Neural progenitor cell (in vitro differentiated cells): ENCODE results near the gene DCST2. TPM values are rescaled to one million over a fixed set of nuclear protein-coding genes. Genes with fewer than 3 reads are reported as not detected.
A peak's percentile ranks its signal among the peaks of the same experiment; 100 is the strongest.

Experiments
- DNase-seq: peaks from one replicate; pipeline ENCODE4 v3.0.0-alpha.2; 2016; ENCODE audit warnings: low spot score
- H2AFZ ChIP-seq: fragments of 200-600 bp; sonication (generic); replicated peaks from 2 replicates; pipeline ENCODE4 v1.6.1; 2016; ENCODE audit warnings: antibody characterized with exemption
- H3F3A ChIP-seq: fragments of 200-600 bp; sonication (generic); 2 replicates; pipeline ENCODE4 v1.6.1; 2016; ENCODE audit warnings: antibody characterized with exemption, low read depth
- H3K27ac ChIP-seq: fragments of 200-600 bp; sonication (generic); 2 replicates; pipeline ENCODE4 v1.5.1; 2016; ENCODE audit warnings: mild to moderate bottlenecking
- H3K27me3 ChIP-seq: fragments of 200-600 bp; sonication (generic); 2 replicates; pipeline ENCODE4 v1.6.1; 2016; ENCODE audit warnings: mild to moderate bottlenecking, moderate library complexity
- H3K36me3 ChIP-seq: fragments of 200-600 bp; sonication (generic); 2 replicates; pipeline ENCODE4 v1.5.1; 2016
- H3K4me1 ChIP-seq: fragments of 200-600 bp; sonication (generic); 2 replicates; pipeline ENCODE4 v1.6.1; 2016; ENCODE audit warnings: mixed run types
- H3K4me2 ChIP-seq: fragments of 200-600 bp; sonication (generic); 2 replicates; pipeline ENCODE4 v1.6.1; 2016
- H3K4me3 ChIP-seq: fragments of 200-600 bp; sonication (generic); 2 replicates; pipeline ENCODE4 v1.5.1; 2016
- H3K79me2 ChIP-seq: fragments of 200-600 bp; sonication (generic); 2 replicates; pipeline ENCODE4 v1.6.1; 2016; ENCODE audit warnings: low read depth
- H3K9ac ChIP-seq: fragments of 200-600 bp; sonication (generic); 2 replicates; pipeline ENCODE4 v1.6.1; 2016
- H3K9me3 ChIP-seq: fragments of 200-600 bp; sonication (generic); 2 replicates; pipeline ENCODE4 v1.5.1; 2016; ENCODE audit warnings: low read depth
- H4K20me1 ChIP-seq: fragments of 200-600 bp; sonication (generic); 2 replicates; pipeline ENCODE4 v1.6.1; 2016; ENCODE audit warnings: low read depth
- H3K27ac Mint-ChIP-seq: 3 replicates; pipeline ENCODE4 v1.8.0; 2021; ENCODE audit warnings: mixed read lengths
- H3K27me3 Mint-ChIP-seq: 2 replicates; pipeline ENCODE4 v1.8.0; 2022; ENCODE audit warnings: low read depth, mild to moderate bottlenecking, inconsistent platforms, moderate library complexity, mixed read lengths; ENCODE audit not compliant: insufficient read depth
- H3K36me3 Mint-ChIP-seq: 3 replicates; pipeline ENCODE4 v1.8.0; 2021; ENCODE audit warnings: mixed read lengths
- H3K4me1 Mint-ChIP-seq: 3 replicates; pipeline ENCODE4 v1.8.0; 2021; ENCODE audit warnings: mixed read lengths
- H3K4me3 Mint-ChIP-seq: 3 replicates; pipeline ENCODE4 v1.8.0; 2021; ENCODE audit warnings: mild to moderate bottlenecking, moderate library complexity, mixed read lengths
- H3K9me3 Mint-ChIP-seq: 3 replicates; pipeline ENCODE4 v1.8.0; 2020; ENCODE audit warnings: mixed read lengths
- EZH2 ChIP-seq: fragments of 200-600 bp; sonication (generic); IDR thresholded peaks from 2 replicates; pipeline ENCODE4 v1.6.1; 2017; ENCODE audit warnings: antibody characterized with exemption, mild to moderate bottlenecking, moderate library complexity
- EZH2phosphoT487 ChIP-seq: fragments of 200-600 bp; sonication (generic); IDR thresholded peaks from 2 replicates; pipeline ENCODE4 v1.6.1; 2017; ENCODE audit warnings: antibody characterized with exemption
- total RNA-seq: library from RNA; depleted of rRNA; stranded (reverse); fragments of >200 nt; gene quantifications from 2 replicates; pipeline ENCODE4 v1.2.3, GENCODE V29; 2015; ENCODE audit warnings: low replicate concordance
- TF ChIP-seq, protein P1 (sequence below): fragments of 200-600 bp; sonication (generic); IDR thresholded peaks from 2 replicates; pipeline ENCODE4 v1.5.1; 2017; ENCODE audit warnings: antibody characterized with exemption, mild to moderate bottlenecking

Gene DCST2
- total RNA-seq, 1 donor from 2014 or later: 1.8 TPM

GRCh38 chr1:155005076-155006011, 28.2 kb downstream of the DCST2 start:
- Mint-ChIP-seq H3K4me3 (peak overlapping the region; percentile 53), H3K4me1 (peaks cover 15% of the 10 kb centered on the region), H3K27ac (no peak overlapping the region), H3K36me3 (no peaks in the 10 kb centered on the region), H3K27me3 (peaks cover 5% of the 10 kb centered on the region), H3K9me3 (peaks cover 2% of the 10 kb centered on the region)
- H3K9ac ChIP-seq: no peak overlapping the region
- H3F3A ChIP-seq: peaks cover 21% of the 10 kb centered on the region
- H3K27ac ChIP-seq: no peak overlapping the region
- H3K4me2 ChIP-seq: peak overlapping the region; percentile 98
- no peaks in the 10 kb centered on the region for H3K36me3 ChIP-seq
- H3K4me3 ChIP-seq: no peak overlapping the region
- H3K9me3 ChIP-seq: no peaks in the 10 kb centered on the region
- H2AFZ ChIP-seq: no peak overlapping the region
- no peaks in the 10 kb centered on the region for H4K20me1 ChIP-seq
- peaks cover 42% of the 10 kb centered on the region for H3K79me2 ChIP-seq
- no peaks in the 10 kb centered on the region for H3K27me3 ChIP-seq
- DNase-seq: no peak
- no peak for TF ChIP-seq EZH2
- TF ChIP-seq EZH2phosphoT487: no peak
- TF ChIP-seq, protein P1, sequence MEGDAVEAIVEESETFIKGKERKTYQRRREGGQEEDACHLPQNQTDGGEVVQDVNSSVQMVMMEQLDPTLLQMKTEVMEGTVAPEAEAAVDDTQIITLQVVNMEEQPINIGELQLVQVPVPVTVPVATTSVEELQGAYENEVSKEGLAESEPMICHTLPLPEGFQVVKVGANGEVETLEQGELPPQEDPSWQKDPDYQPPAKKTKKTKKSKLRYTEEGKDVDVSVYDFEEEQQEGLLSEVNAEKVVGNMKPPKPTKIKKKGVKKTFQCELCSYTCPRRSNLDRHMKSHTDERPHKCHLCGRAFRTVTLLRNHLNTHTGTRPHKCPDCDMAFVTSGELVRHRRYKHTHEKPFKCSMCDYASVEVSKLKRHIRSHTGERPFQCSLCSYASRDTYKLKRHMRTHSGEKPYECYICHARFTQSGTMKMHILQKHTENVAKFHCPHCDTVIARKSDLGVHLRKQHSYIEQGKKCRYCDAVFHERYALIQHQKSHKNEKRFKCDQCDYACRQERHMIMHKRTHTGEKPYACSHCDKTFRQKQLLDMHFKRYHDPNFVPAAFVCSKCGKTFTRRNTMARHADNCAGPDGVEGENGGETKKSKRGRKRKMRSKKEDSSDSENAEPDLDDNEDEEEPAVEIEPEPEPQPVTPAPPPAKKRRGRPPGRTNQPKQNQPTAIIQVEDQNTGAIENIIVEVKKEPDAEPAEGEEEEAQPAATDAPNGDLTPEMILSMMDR: no peak
- H3K4me1 ChIP-seq: peaks cover 25% of the 10 kb centered on the region

DNA sequence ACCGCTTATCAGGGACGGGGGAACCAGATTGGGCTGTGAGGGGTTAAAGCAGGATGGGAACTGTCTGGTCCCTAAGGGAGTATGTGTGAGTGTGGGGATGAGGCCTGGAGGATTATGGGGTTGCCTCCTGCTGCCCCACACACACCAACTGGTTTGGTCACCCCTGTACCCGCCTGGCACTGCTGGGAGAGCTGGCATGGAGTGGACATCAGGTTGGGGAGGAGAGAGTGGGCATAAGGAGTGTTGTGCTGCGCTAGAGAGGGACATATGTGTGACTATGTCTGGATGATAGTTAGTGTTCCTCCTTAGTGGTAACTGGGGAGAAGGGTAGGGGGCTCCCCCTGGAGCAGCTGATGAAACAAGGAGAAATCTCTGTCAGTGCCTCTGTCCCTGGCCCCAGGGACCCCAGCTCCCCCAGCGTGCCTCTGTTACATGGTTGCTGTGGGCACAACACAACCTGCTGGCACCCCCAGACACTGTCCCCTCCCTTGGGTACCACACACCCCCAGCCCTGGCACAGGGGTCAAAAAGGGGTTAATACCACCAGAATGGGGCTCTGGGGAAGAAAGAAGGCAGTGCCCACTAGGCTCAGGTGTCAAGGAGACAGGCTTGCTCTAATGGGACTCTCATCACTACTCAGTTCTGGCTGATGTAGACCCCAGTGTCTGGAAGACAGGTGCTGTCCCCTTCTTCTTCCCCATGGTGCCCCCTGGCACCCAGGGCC, 29.1 kb downstream of the DCST2 start:
- TF ChIP-seq EZH2: no peak
- no peak for TF ChIP-seq EZH2phosphoT487
- TF ChIP-seq, protein P1: no peak
- H3K79me2 ChIP-seq: peaks cover 38% of the 10 kb centered on the region
- H3K4me1 ChIP-seq: peaks cover 30% of the 10 kb centered on the region
- peaks cover 29% of the 10 kb centered on the region for H3F3A ChIP-seq
- Mint-ChIP-seq H3K27ac (peak overlapping the region; percentile 29), H3K36me3 (no peaks in the 10 kb centered on the region), H3K4me3 (peak overlapping the region; percentile 84), H3K9me3 (peaks cover 2% of the 10 kb centered on the region), H3K4me1 (peaks cover 21% of the 10 kb centered on the region), H3K27me3 (peaks cover 5% of the 10 kb centered on the region)
- peak overlapping the region; percentile 98 for H3K4me2 ChIP-seq
- H3K36me3 ChIP-seq: no peaks in the 10 kb centered on the region
- no peak overlapping the region for H2AFZ ChIP-seq
- no peak overlapping the region for H3K27ac ChIP-seq
- H3K4me3 ChIP-seq: peak overlapping the region; percentile 72
- no peaks in the 10 kb centered on the region for H4K20me1 ChIP-seq
- no peaks in the 10 kb centered on the region for H3K9me3 ChIP-seq
- no peak for DNase-seq
- no peaks in the 10 kb centered on the region for H3K27me3 ChIP-seq
- no peak overlapping the region for H3K9ac ChIP-seq

- H3K4me1 ChIP-seq: peaks cover 28% of the 10 kb centered on the region
These were observed 29.7 kb downstream of the DCST2 start for GRCh38 chr1:155003766-155004351.

More at GRCh38 chr1:155003766-155004351, 29.7 kb downstream of the DCST2 start:
- H4K20me1 ChIP-seq: no peaks in the 10 kb centered on the region
- peak overlapping the region; percentile 98 for H3K4me2 ChIP-seq
- peaks cover 38% of the 10 kb centered on the region for H3K79me2 ChIP-seq
- no peak overlapping the region for H2AFZ ChIP-seq
- Mint-ChIP-seq H3K9me3 (peaks cover 2% of the 10 kb centered on the region), H3K27ac (peak overlapping the region; percentile 87), H3K4me1 (peaks cover 23% of the 10 kb centered on the region), H3K4me3 (peak overlapping the region; percentile 95), H3K36me3 (no peaks in the 10 kb centered on the region), H3K27me3 (peaks cover 3% of the 10 kb centered on the region)
- H3K9me3 ChIP-seq: no peaks in the 10 kb centered on the region
- no peak overlapping the region for H3K9ac ChIP-seq
- H3K27me3 ChIP-seq: no peaks in the 10 kb centered on the region
- H3K36me3 ChIP-seq: no peaks in the 10 kb centered on the region
- no peak overlapping the region for H3K27ac ChIP-seq
- DNase-seq: peak; percentile 59
- peak overlapping the region; percentile 72 for H3K4me3 ChIP-seq
- peaks cover 35% of the 10 kb centered on the region for H3F3A ChIP-seq
- TF ChIP-seq EZH2 (no peak), EZH2phosphoT487 (no peak)
- TF ChIP-seq, protein P1: no peak
